Activated naive CD4-positive, alpha-beta T cell (primary cell): ENCODE results near the gene ADISSP.

ENCODE experiments used
- DNase-seq, 4 experiments: peaks; one replicate each; lab custom pipeline; 2025; lab: John Stamatoyannopoulos, UW

The ADISSP gene

GRCh38 chr20:3781153-3781910 is 13.8 kb upstream of the ADISSP start, which contains the start of gene SPEF1:
Gene SPEF1 (minus strand): TSS chr20:3781448. CDS start chr20:3781287, 161 bp downstream.
- no peak for DNase-seq

- DNase-seq, result no peak
Measured at GRCh38 chr20:3778976-3779375, 11.4 kb upstream of the ADISSP start.

GRCh38 chr20:3777716-3778629 is 10.4 kb upstream of the ADISSP start:
- peak in 1 of 4 experiments; percentile 23 for DNase-seq

DNA sequence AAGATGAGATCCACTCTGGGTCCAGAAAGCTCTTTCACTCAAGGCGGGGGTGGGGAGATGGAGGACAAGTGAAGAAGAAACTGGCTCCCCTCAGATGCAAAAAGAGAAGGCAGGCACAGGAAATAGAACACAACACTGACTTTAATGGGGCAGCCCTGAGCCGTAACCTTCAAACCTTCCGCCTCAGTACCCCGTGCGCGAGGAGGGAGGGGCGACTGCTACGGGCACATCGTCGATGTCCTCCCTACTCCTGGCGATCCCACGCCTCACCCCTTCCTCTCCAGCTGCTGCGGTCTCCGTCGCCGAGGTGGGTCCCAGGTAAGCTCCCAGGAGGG is 9.8 kb upstream of the ADISSP start:
- DNase-seq, result no peak

- DNase-seq, result no peak
Measured at GRCh38 chr20:3775457-3776108, 8.0 kb upstream of the ADISSP start.

- no peak for DNase-seq
Measured at GRCh38 chr20:3771552-3772058, 4.1 kb upstream of the ADISSP start.

GRCh38 chr20:3768342-3769130 is 983 bp upstream of the ADISSP start:
- peak; percentile 52 to 80 (median 65) for DNase-seq

GRCh38 chr20:3767110-3767426 is 485 bp downstream of the ADISSP start:
- DNase-seq, result no peak

- no peak for DNase-seq
Measured at GRCh38 chr20:3766422-3767109, 987 bp downstream of the ADISSP start.

GRCh38 chr20:3765171-3765882 is 2.2 kb downstream of the ADISSP start:
- DNase-seq, result no peak

GRCh38 chr20:3764659-3765058 is 2.9 kb downstream of the ADISSP start:
- DNase-seq, result no peak

DNA sequence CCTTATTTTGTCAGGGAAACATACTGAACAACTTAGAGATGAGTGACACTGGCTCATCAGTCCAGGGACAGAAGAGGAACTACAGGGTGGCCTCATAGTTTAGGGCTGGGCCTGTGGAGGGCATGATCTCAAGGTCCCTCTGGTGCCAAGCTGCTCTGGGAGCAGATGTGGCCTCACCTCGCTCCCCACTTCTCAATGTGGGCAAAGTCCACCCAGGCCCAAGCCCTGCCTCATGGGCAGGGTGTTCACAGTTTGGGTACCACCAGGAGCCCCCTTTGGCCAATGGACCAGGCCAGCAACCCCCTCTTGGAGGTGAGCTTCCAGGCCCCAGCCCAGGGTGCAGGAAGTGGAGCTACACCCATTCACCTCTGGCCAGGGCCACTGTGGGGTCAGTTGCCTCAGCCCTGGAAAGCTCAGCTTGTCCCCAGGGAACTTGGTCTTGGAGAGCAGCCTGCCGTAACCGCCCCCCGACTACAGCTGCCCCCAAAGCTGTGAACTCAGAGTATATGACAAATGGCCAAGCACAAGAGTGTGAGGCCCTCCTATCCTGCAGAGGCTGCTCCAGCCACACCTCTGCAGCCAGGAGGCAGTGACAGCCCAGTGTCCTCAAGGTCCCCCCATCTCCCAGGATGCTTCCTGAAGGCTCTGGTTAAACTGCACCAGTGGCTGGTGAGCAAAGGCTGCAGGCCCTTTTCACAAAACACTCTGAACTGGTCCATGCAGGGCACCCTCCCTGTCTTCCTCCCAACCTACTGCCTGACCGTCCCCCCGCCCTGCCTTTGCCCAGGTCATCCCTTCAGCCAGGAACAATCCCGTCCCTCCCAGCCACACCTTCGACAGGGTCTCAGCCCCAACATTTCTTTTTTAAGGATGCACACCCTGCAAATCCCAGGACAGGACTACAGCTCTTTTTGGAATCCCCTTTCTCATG is 3.6 kb downstream of the ADISSP start:
- DNase-seq, result no peak

- no peak for DNase-seq
Measured at GRCh38 chr20:3760655-3761348, 6.8 kb downstream of the ADISSP start.

DNA sequence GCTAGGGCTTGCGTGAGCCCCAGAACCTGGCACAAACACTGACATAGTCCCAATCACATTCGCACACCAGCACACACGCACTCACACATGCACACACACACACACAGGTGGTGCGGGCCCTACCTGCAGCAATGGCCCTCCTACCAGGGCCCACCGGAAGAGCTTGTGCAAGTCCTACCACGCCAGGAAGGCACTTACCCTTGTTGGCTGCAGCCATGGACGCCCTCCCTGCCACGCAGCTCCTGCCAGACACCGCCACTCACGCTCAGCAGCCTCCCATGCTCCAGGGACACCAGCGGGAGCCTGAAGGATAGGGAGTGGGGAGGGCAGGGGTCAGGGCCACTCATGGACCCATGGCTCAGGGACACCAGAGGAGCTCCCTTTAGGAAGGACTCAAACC is 7.7 kb downstream of the ADISSP start:
- DNase-seq, result no peak

GRCh38 chr20:3759316-3759823 is 8.2 kb downstream of the ADISSP start:
- DNase-seq, result no peak

DNA sequence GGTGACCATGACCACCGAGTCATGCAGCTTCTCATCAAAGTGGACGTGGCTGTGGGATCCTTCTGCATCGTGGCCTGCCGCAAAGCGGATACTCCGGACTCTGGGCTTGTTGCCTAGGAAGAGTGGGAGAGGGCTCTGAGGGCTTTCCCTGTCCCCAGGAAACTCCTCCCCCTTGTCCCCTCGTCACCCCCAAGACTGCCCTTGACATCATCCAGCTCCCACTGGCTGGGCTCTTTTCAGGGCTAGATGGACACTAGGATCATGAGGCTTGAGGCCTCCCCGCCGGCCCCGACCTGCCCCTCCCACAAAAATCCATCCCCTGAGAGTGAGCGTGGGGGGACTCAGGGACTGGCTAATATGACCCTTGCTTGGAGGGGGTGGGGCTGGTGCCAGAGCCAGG is 9.0 kb downstream of the ADISSP start:
- no peak for DNase-seq

- DNase-seq, result no peak
Measured at GRCh38 chr20:3757268-3757667, 10.3 kb downstream of the ADISSP start.

DNA sequence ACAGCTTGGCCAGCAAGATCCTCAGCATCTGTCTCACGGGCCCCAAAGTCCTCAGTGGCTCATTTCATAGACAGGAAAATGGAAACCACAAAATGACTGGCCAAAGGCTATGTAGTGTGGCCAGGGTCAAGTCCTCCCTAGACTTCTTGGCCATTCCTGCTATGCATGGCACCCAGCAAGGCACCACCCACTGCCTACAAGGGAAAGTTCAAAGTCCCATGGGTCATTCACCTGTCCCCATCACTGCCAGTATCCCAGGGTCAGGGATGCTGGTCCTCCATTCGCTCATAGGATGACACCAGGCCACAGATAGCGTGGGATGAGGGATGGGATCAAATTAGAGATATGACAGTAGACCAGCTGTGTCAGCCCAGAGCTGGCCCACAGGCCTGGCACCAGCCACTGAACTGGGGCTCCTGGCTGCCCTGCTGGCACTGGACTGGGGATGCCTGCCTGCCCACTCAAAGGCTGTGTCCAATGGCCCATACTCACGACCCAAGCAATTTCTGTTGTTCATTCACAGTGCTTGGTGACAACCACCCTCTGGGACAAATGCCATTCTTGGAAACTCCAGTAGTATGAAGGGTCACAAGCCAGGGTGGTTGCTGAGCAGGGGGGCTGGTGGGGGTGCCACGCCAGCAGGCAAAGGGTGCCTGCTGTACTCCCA is 11.6 kb downstream of the ADISSP start:
- DNase-seq, result no peak
